Measurements from ENCODE around the gene MAP4K5.

- TF ChIP-seq CTCF (conservative IDR thresholded peaks at IDR 0.05; ENCODE audit: low read depth, low read length) (no peak), EZH2phosphoT487 (IDR thresholded peaks at IDR 0.05; ENCODE audit: borderline replicate concordance, low read length) (no peak)
These were observed 35.0 kb downstream of the MAP4K5 start for GRCh38 chr14:50497351-50497750.
